Left kidney (tissue), 2 donors: ENCODE results near the gene NEDD4. TPM values are rescaled to one million over a fixed set of nuclear protein-coding genes. Genes with fewer than 3 reads are reported as not detected.
"Not testable (repeated sequence)": the region's sequence is repeated elsewhere in the genome, so short reads cannot be mapped to it uniquely, and the experiment has no call there.

Experiments used
- DNase-seq: peaks from one replicate; pipeline ENCODE4 v3.0.0-alpha.2; 2013
- polyA plus RNA-seq: library from polyadenylated mRNA; unstranded; fragments of 120-200 nt; gene quantifications from one replicate; pipeline ENCODE4 v1.2.1, GENCODE V29; 2013; ENCODE audit not compliant: insufficient read length

The NEDD4 gene
- polyA plus RNA-seq, 1 donor = 20.2 TPM

DNA sequence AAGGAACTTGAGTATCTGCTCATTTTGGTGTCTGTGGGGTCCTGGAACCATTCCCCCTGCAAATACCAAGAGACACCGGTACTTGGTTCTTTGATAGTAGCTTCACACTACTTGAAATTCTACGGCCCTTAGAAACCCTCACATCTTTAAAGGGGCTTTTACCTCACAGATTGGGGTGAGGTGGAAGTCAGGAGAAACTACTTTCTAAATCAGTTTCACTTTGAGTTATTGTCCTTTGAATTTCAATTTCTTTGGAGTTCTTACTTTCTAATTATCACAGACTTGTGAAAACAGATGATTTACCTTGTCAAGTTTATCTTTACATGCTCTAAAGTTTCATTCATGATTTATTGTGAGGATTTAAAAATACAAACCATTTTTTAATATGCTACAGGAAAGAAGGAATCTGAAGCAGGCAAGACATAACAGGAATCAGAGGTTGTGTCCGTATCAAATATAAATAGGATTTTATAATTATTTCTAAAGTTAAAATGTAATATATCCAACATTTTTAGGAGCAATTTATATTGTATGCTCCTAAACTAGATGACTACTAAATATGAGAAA is 98.9 kb downstream of the NEDD4 start:
- no peak for DNase-seq

DNA sequence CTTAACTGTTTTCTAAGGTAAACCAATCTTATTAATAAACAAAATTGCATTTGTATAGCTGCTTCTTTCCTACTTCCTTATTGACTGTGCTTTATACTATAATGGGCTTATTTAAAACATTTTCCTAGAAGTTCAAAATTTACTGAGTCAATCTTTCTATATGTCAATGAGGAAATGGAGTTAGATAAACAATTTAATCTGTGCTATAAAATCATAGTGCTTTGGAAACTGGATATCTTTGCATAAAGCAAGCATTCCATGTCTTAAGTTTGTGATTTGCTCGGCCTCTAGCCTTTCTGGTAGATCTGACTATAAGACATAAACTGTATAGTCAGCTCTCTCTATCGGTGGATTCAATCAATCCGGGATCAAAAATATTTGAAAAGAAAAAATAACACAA is 99.6 kb downstream of the NEDD4 start:
- no peak for DNase-seq

GRCh38 chr15:55891196-55891595 is 102.2 kb downstream of the NEDD4 start:
- no peak for DNase-seq

DNA sequence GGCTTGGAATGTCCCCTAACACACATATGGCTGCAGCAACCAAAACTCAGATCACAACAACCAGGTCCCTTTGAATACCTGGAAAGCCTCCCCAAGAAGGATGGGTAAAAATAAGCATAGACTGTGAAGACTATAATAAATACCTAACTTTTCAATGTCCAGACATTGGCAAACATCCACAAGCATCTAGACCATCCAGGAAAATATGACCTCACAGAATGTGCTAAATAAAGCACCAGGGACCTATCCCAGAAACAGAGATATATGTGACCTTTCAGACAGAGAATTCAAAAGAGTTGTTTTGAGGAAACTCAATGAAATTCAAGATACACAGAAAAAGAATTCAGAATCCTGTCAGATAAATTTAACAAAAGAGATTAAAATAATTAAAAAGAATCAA is 109.2 kb downstream of the NEDD4 start:
- DNase-seq = no peak

DNA sequence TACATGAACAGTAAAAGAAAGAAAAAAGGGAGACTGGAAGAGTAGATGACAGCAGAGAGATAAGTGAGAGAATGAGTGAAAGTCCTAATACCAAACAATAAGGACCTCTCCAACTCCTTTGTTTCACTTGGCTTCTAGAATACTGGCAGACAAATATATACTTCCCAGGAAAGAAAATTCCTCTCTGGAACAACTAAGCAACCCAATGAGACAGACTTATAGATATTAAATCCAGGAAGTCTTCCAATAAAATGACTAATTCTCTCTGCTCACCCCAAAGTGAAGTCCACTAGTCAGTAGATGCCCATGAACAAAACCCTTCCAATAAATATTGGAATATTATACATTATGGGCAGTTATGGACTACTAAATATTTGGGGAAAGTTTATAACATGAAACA is 114.2 kb downstream of the NEDD4 start:
- no peak for DNase-seq

DNA sequence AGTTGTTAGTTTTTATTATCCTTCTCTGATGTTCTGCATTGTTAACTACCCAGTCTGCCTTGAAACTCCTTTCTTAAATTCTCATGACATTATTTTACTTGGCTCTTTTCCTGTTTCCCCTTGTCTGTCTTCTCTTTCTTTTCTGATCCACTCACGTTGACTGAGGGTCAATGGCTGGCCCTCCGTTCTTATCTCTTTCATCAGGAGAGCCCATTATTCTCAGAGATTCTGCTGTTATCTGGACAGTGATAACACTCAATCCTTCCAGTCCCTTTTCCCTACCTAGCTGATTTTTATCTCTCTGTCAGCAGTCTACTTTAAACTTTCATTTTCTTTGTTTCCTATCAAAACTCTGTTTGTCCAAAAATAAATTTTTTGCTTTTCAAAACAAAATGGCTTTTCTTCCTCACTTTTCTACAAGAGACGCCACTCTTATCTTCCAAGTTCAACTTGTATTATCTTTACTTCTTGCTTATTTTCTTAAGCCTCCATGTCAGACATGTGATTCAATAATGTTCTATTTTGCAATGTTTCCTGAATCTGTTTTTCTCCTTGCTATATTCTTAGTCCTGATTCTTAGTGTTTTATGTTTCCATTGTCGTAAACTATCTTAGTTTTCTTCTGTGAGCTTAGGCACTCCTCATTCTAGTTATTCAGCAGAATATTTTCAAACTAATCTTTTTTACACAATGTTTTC is 120.2 kb downstream of the NEDD4 start:
- no peak for DNase-seq

GRCh38 chr15:55872471-55872870 is 120.9 kb downstream of the NEDD4 start:
- DNase-seq = no peak

GRCh38 chr15:55869660-55870059 is 123.8 kb downstream of the NEDD4 start:
- no peak for DNase-seq

- DNase-seq = no peak
Measured at GRCh38 chr15:55868707-55869106, 124.7 kb downstream of the NEDD4 start.

DNA sequence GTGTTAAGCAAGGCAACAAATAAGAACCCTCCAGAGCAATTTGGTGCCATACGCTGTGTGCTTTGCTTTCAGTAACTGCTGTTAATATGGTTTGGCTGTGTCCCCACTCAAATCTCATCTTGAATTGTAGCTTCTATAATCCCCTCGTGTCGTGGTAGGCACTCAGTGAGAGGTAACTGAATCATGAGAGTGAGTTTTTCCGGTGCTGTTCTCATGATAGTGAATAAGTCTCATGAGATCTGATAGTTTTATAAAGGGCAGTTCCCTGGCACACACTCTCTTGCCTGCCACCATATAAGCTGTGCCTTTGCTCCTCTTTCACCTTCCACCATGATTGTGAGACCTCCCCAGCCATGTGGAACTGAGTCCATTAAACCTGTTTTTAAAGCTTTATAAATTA is 125.1 kb downstream of the NEDD4 start:
- DNase-seq = not testable (repeated sequence)

GRCh38 chr15:55863911-55864310 is 129.5 kb downstream of the NEDD4 start:
- DNase-seq = no peak

GRCh38 chr15:55861115-55861514 is 132.3 kb downstream of the NEDD4 start:
- no peak for DNase-seq

DNA sequence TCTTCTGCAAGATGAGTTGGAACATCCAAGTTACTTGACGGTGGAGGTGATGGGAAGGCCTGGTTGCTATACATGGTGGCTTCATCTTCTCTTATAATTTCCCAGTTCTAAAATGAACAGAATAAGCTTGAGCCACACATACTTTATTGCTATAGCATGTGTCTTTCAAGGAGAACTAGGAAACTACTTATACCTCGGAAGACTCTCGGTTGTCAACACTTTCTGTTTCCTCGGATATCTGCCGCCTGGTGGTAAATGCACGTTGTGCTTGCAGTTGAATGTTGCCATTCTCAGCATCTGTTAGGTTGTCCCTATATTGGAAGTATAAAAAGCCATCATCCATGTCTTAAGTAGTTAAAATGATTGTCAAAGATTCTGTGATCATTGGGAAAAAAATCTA is 132.9 kb downstream of the NEDD4 start:
- DNase-seq = no peak

GRCh38 chr15:55859681-55860080 is 133.7 kb downstream of the NEDD4 start:
- DNase-seq = no peak

DNA sequence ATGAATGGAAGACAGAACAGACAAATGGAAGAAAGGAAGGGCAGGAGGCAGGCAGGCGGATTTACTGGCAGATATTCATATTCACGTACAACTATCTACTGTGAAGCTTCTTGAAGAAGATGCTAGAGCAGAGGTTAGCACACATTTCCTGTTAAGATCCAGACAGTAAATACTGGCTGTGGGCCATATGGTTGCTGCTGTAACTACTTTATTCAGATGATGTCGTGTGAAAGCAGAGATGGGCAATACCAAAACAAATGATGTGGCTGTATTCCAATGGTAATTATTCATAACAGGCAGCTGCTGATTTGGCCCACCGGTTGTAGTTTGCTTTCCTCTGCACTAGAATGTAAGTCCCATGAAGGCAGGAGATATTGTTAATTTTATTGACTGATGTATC is 134.8 kb downstream of the NEDD4 start:
- DNase-seq = no peak

- DNase-seq = no peak
Measured at GRCh38 chr15:55856506-55857164, 136.8 kb downstream of the NEDD4 start.

- no peak for DNase-seq
Measured at GRCh38 chr15:55853134-55853533, 140.3 kb downstream of the NEDD4 start.

DNA sequence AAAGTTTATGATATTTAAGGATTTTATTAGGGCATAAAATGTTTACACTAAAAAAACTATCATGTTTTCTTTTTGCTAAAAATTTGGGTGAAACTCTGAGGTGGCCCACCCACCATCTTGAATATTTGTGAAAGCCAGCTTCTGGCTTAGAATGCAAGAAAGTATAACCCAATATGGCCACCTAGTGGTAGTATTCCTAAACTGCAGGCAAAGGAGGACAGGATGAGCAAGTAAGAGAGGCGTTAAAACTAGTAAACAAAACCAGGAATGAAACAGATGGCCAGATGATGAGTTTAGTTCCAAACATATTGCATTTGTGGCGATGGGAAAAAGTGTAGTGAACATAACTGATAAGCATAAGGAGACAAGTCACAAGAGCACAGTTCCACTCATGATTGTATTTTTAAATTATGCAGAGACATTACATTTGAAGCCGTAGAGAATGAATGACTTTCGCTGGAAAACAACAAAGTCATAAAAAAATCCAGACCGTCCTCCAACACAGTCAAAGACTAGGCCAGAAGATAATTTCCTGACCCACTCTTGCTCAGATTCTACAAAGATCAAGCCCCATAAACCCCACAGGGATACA is 147.2 kb downstream of the NEDD4 start:
- peak; percentile 84 for DNase-seq

- DNase-seq = not testable (repeated sequence)
Measured at GRCh38 chr15:55842897-55843296, 150.5 kb downstream of the NEDD4 start.

DNA sequence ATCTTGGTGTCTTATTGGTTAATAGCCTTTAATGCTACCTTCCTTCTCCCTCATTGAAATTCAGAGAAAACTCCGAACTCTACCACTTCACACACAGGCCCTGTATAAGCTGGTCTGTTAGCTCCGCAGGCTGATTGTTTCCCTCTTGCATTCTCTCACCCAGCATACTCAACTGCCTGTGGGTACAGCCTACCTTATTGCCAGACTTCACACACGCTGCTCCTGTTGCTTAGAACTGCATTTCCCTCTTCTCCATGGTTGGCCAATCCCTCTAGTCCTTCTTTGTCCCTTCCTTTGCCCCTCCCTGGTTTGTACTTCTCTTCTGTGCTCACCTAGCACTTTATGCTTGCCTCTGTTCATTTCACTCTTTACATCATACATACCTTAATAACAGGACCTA is 157.5 kb downstream of the NEDD4 start:
- no peak for DNase-seq

GRCh38 chr15:55834331-55834730 is 159.1 kb downstream of the NEDD4 start:
- DNase-seq = no peak

- no peak for DNase-seq
Measured at GRCh38 chr15:55829826-55830225, 163.6 kb downstream of the NEDD4 start.

DNA sequence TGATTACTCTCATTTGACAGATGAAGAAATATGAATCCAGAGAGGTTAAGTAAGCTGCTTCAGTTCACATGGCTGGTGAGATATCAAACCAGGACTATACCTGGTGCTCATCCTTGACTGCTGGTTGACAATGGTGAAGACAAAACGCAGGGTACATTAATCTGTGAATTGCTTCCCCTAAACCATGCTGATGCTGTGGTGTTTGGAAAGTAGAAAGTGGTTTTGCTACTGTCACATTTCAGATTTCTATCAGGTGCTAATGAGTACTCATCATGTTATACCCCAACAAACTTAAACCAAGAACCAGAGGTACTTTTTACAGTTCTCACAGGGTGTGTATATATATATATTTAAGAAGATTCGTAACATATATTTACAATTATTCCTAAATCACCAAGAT is 165.5 kb downstream of the NEDD4 start:
- no peak for DNase-seq
